Measurements from ENCODE around the gene ADGRF5.

Gene ADGRF5

DNA sequence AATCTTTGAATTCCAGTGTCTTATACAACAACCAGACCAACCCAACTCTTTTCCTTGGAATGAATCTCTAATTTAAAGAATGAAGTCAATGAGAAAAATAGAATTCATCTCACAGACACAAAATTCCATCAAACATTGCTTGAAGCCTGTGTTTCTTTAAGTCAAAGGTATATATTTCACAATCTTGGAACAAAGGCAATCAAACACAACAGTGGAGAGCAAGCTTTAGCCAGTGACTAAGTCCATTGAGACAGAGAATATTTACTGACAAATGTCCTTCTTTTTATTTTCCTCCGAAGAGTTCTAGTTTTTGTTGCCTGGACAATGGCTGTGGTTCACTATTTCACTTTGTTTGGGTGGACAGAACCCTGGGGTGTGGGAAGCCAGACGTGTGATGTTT, 92.8 kb downstream of the ADGRF5 start:
- DNase-seq (ENCODE audit: low read depth in 2 of 2), result no peak

DNA sequence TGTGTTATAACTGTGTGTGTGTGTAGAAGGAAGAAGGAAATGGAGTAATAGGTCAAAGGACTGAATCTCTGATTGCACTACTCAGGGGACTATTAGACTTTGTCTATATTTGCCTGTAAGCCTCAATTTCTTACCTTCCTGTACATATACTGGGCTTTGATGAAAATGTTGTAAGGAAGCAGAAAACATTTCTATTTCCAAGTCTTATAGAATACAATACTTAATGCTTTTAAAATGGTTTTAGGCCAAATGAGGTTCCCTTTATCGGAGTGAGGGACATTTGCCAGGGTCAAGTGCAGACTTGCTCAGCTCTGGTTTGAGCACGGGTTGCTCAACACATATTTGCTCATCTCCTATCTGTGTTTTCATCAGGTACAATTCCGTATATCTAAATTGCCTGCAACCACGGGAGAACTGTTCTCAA, 100.3 kb downstream of the ADGRF5 start:
- no peak for DNase-seq (ENCODE audit: low read depth in 2 of 2)

DNA sequence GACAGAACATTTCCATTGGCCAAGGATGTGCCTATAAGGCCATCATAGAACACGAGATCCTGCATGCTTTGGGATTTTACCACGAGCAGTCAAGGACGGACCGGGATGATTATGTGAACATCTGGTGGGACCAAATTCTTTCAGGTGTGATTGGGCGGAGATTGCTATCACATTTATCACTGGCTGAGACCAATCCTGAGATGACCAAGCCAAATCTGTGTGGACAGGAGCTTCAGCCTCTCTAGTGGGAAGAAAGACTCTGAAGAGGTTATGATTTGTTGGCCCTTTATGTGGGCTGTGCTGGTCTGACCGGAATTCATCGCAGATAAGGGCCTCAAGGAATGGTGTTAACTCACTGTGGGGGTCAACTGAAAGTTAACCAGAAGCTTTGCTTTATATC, 102.2 kb downstream of the ADGRF5 start:
- no peak for DNase-seq (ENCODE audit: low read depth in 2 of 2)

DNA sequence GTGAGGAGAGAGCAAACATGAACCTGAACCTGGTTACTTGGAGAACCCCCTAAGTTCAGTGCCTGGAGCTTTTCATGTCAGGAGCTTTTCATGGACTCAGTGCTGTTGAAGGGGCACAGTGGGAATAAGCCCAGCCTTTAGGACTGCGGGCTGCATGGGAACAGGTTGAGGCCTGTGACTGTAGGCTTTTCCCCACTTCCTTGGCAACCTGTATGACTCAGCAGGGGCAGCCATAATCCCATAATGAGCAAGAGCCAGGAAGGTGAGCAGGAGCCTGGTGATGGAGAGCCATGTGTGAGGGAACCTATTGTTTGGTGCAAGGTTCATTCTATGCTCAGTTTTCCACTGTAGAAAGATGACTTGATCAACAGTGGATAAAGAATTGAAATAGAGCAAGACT, 105.1 kb downstream of the ADGRF5 start:
- no peak for DNase-seq (ENCODE audit: low read depth in 2 of 2)

DNA sequence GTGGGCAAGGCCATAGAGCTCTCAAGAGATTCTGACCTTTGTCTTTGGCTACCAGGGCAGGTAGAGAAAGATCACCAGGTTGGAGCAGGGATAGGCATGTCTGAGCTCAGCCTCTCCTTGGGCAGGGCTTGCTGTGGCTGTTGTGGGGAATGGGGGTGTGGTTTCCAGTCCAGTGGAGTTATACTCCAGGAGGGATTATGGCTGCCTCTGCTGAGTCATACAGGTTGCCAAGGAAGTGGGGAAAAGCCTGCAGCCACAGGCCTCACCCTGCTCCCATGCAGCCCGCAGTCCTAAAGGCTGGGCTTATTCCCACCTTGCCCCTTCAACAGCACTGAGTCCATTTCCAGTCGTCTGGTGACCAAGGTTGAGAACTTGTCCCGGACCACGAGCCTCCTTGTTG, 106.6 kb downstream of the ADGRF5 start:
- no peak for DNase-seq (ENCODE audit: low read depth in 2 of 2)

DNA sequence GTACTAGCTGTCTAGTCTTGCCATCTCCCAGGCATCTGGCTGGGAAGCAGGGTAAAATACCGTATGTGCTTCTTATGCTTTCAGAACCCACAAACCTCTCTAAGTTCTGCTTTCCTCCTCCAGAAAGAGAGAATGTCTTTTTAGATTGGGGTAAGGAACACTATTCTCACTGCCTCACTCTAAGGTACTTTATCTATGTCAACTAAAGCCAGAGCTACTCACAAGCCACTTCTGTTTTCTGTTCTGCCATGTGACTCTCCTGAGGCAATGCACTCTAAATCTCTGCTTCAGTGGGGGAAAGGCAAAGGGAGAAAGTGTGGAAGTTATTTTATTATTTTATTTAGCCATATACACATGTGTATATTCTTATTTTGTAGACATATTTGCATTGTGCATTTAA, 112.9 kb downstream of the ADGRF5 start:
- DNase-seq (ENCODE audit: low read depth in 2 of 2), result no peak
